ENCODE measurements around the gene ADAMTSL2. TPM values are rescaled to one million over a fixed set of nuclear protein-coding genes. Genes with fewer than 3 reads are reported as not detected.

ADAMTSL2 gene
- total and polyA plus RNA-seq, 2 of the 13 experiments (the other 11 are each of a cell fraction or from before 2014, with no cell fraction given) = 1.9 to 3.8 TPM

DNA sequence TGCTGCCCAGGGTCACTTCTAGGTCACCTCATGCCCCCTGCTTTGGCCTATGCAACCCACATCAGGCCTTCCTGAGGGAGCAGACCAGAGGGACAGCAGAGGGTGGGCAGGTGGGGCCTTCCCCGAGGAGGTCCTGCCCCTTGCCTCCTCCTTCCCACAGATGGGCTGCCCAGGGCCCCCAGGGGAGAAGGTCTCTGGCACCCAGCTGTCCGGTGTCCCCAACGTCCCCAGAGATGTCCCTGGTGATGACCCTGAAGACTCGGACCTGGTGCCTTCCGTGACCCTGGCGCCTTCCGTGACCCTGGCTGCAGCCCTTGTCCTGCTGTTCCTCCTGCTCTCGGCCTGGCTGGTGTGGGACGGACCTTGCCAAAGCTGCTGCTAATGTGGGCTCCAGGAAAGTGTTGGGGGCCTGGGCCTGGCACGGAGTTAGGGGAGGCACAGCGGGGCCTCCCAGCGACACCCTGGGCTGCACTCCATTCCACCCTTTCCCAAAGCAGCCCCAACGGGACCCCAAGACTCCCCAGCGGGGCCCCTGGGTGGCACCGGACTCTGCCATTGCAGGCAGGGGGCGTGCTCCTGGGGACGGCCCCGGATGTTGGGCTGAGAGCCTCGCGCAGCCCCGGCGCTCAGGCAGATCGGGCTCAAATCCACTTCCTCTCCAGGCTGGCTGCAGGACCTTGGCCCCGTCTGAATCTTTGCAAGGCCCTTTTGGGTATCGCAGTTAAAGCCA lies 48.8 kb upstream of the ADAMTSL2 start (continued):
- TF ChIP-seq, protein P1, sequence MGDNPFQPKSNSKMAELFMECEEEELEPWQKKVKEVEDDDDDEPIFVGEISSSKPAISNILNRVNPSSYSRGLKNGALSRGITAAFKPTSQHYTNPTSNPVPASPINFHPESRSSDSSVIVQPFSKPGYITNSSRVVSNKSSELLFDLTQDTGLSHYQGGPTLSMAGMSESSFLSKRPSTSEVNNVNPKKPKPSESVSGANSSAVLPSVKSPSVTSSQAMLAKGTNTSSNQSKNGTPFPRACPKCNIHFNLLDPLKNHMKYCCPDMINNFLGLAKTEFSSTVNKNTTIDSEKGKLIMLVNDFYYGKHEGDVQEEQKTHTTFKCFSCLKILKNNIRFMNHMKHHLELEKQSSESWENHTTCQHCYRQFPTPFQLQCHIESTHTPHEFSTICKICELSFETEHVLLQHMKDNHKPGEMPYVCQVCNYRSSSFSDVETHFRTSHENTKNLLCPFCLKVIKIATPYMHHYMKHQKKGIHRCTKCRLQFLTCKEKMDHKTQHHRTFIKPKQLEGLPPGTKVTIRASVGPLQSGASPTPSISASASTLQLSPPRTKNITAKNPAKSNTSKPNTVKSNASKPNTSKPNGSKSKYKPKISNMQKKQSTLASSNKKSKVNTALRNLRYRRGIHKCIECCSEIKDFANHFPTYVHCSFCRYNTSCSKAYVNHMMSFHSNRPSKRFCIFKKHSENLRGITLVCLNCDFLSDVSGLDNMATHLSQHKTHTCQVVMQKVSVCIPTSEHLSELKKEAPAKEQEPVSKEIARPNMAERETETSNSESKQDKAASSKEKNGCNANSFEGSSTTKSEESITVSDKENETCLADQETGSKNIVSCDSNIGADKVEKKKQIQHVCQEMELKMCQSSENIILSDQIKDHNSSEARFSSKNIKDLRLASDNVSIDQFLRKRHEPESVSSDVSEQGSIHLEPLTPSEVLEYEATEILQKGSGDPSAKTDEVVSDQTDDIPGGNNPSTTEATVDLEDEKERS (CRISPR knock-in tag; IDR thresholded peaks at IDR 0.05) = no peak
- TF ChIP-seq, protein P2, sequence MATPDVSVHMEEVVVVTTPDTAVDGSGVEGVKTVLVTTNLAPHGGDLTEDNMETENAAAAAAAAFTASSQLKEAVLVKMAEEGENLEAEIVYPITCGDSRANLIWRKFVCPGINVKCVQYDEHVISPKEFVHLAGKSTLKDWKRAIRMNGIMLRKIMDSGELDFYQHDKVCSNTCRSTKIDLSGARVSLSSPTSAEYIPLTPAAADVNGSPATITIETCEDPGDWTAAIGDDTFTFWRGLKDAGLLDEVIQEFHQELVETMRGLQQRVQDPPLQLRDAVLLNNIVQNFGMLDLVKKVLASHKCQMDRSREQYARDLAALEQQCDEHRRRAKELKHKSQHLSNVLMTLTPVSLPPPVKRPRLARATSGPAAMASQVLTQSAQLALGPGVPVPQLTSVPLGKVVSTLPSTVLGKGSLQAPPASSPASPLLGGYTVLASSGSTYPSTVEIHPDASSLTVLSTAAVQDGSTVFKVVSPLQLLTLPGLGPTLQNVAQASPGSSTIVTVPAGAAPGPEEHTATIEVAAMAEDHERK (CRISPR knock-in tag; IDR thresholded peaks at IDR 0.05; ENCODE audit: low read depth) = no peak
- TF ChIP-seq THYN1 (CRISPR knock-in tag; IDR thresholded peaks at IDR 0.05; ENCODE audit: borderline replicate concordance, low read depth) (no peak), KDM4B (CRISPR knock-in tag; IDR thresholded peaks at IDR 0.05) (no peak), HMG20B (CRISPR knock-in tag; conservative IDR thresholded peaks at IDR 0.05) (no peak), ZNF562 (CRISPR knock-in tag; IDR thresholded peaks at IDR 0.05; ENCODE audit: borderline replicate concordance) (no peak), ZNF30 (CRISPR knock-in tag; IDR thresholded peaks at IDR 0.05) (no peak; the same call in 1 of the 2 replicates), POLR2A (IDR thresholded peaks at IDR 0.05; ENCODE audit: insufficient read depth in 1 of 2, low read depth in 2 of 2, low read length in 2 of 2) (no peak), CREB1 (IDR thresholded peaks at IDR 0.05) (no peak), CREB1 (CRISPR knock-in tag; IDR thresholded peaks at IDR 0.05) (no peak), ZNF296 (CRISPR knock-in tag; conservative IDR thresholded peaks at IDR 0.05) (no peak), ZNF432 (CRISPR knock-in tag; IDR thresholded peaks at IDR 0.05; ENCODE audit: borderline replicate concordance) (no peak), ZNF644 (CRISPR knock-in tag; IDR thresholded peaks at IDR 0.05; ENCODE audit: low read depth) (no peak), MYC (CRISPR knock-in tag; IDR thresholded peaks at IDR 0.05; ENCODE audit: borderline replicate concordance) (no peak), NR3C1 (CRISPR knock-in tag; IDR thresholded peaks at IDR 0.05) (no peak), NFYC (CRISPR knock-in tag; IDR thresholded peaks at IDR 0.05) (no peak)
- TF ChIP-seq, protein P3, sequence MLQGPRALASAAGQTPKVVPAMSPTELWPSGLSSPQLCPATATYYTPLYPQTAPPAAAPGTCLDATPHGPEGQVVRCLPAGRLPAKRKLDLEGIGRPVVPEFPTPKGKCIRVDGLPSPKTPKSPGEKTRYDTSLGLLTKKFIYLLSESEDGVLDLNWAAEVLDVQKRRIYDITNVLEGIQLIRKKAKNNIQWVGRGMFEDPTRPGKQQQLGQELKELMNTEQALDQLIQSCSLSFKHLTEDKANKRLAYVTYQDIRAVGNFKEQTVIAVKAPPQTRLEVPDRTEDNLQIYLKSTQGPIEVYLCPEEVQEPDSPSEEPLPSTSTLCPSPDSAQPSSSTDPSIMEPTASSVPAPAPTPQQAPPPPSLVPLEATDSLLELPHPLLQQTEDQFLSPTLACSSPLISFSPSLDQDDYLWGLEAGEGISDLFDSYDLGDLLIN (CRISPR knock-in tag; IDR thresholded peaks at IDR 0.05; ENCODE audit: borderline replicate concordance) = no peak
- TF ChIP-seq, protein P4, sequence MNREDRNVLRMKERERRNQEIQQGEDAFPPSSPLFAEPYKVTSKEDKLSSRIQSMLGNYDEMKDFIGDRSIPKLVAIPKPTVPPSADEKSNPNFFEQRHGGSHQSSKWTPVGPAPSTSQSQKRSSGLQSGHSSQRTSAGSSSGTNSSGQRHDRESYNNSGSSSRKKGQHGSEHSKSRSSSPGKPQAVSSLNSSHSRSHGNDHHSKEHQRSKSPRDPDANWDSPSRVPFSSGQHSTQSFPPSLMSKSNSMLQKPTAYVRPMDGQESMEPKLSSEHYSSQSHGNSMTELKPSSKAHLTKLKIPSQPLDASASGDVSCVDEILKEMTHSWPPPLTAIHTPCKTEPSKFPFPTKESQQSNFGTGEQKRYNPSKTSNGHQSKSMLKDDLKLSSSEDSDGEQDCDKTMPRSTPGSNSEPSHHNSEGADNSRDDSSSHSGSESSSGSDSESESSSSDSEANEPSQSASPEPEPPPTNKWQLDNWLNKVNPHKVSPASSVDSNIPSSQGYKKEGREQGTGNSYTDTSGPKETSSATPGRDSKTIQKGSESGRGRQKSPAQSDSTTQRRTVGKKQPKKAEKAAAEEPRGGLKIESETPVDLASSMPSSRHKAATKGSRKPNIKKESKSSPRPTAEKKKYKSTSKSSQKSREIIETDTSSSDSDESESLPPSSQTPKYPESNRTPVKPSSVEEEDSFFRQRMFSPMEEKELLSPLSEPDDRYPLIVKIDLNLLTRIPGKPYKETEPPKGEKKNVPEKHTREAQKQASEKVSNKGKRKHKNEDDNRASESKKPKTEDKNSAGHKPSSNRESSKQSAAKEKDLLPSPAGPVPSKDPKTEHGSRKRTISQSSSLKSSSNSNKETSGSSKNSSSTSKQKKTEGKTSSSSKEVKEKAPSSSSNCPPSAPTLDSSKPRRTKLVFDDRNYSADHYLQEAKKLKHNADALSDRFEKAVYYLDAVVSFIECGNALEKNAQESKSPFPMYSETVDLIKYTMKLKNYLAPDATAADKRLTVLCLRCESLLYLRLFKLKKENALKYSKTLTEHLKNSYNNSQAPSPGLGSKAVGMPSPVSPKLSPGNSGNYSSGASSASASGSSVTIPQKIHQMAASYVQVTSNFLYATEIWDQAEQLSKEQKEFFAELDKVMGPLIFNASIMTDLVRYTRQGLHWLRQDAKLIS (CRISPR knock-in tag; IDR thresholded peaks at IDR 0.05) = no peak
